KMS-11 (cell line): ENCODE data around the gene IGF2R.

Experiments used
- H2AFZ ChIP-seq: fragments of 200-600 bp; sonication (generic); 2 replicates; pipeline ENCODE4 v1.6.1; 2016; ENCODE audit warnings: antibody characterized with exemption, mixed run types, low read depth
- H3K27ac ChIP-seq: fragments of 200-600 bp; sonication (generic); 2 replicates; pipeline ENCODE4 v1.6.1; 2016; ENCODE audit warnings: mild to moderate bottlenecking, mixed run types
- H3K27me3 ChIP-seq: fragments of 200-600 bp; sonication (generic); 2 replicates; pipeline ENCODE4 v1.6.1; 2017; ENCODE audit warnings: mild to moderate bottlenecking, low read depth, mixed run types, moderate library complexity; ENCODE audit not compliant: insufficient read depth
- H3K36me3 ChIP-seq: fragments of 200-600 bp; sonication (generic); 2 replicates; pipeline ENCODE4 v1.6.1; 2017; ENCODE audit warnings: mild to moderate bottlenecking, mixed run types; ENCODE audit not compliant: insufficient read depth
- H3K4me1 ChIP-seq: fragments of 200-600 bp; sonication (generic); 2 replicates; pipeline ENCODE4 v1.6.1; 2016; ENCODE audit warnings: mild to moderate bottlenecking, low read depth, mixed run types; ENCODE audit not compliant: poor library complexity, severe bottlenecking
- H3K4me2 ChIP-seq: fragments of 200-600 bp; sonication (generic); 2 replicates; pipeline ENCODE4 v1.7.0; 2016; ENCODE audit warnings: mild to moderate bottlenecking, mixed run types
- H3K4me3 ChIP-seq: fragments of 200-600 bp; sonication (generic); IDR thresholded peaks from 2 replicates; pipeline ENCODE4 v1.6.1; 2017; ENCODE audit warnings: low read depth, low read length, mixed read lengths; ENCODE audit not compliant: insufficient read depth
- H3K79me2 ChIP-seq: fragments of 200-600 bp; sonication (generic); 2 replicates; pipeline ENCODE4 v1.6.1; 2016; ENCODE audit warnings: low read depth, mixed run types; ENCODE audit not compliant: insufficient read depth
- H3K9ac ChIP-seq: fragments of 200-600 bp; sonication (generic); 2 replicates; pipeline ENCODE4 v1.6.1; 2016; ENCODE audit warnings: mild to moderate bottlenecking, mixed run types
- H4K20me1 ChIP-seq: fragments of 200-600 bp; sonication (generic); 2 replicates; pipeline ENCODE4 v1.6.1; 2016; ENCODE audit warnings: mild to moderate bottlenecking, mixed run types; ENCODE audit not compliant: insufficient read depth
- CTCF ChIP-seq: fragments of 200-600 bp; sonication (generic); conservative IDR thresholded peaks from 2 replicates; pipeline ENCODE4 v1.6.1; 2017; ENCODE audit warnings: low read depth, mild to moderate bottlenecking, antibody characterized with exemption, low read length, moderate library complexity, mixed read lengths

Gene IGF2R

GRCh38 chr6:159969921-159970320, 1.0 kb downstream of the IGF2R start:
- Histone ChIP-seq H3K9ac (peak overlapping the region; percentile 81; the same call in 1 of the 2 replicates), H2AFZ (no peak overlapping the region), H3K4me3 (no peak overlapping the region), H3K36me3 (no peaks in the 10 kb centered on the region), H4K20me1 (no peaks in the 10 kb centered on the region), H3K27me3 (no peaks in the 10 kb centered on the region), H3K4me1 (peaks cover 56% of the 10 kb centered on the region), H3K4me2 (peak overlapping the region; percentile 95), H3K79me2 (peaks cover 55% of the 10 kb centered on the region), H3K27ac (peak overlapping the region; percentile 47; the same call in 1 of the 2 replicates)
- TF ChIP-seq CTCF = no peak

GRCh38 chr6:159970659-159971063, 1.8 kb downstream of the IGF2R start:
- no peak overlapping the region for H2AFZ ChIP-seq
- H3K27me3 ChIP-seq = no peaks in the 10 kb centered on the region
- H3K79me2 ChIP-seq = peaks cover 60% of the 10 kb centered on the region
- TF ChIP-seq CTCF = no peak
- peaks cover 64% of the 10 kb centered on the region for H3K4me1 ChIP-seq
- H3K4me2 ChIP-seq = peak overlapping the region; percentile 95; the same call in 1 of the 2 replicates
- no peaks in the 10 kb centered on the region for H4K20me1 ChIP-seq
- H3K9ac ChIP-seq = peak overlapping the region; percentile 81; the same call in 1 of the 2 replicates
- no peaks in the 10 kb centered on the region for H3K36me3 ChIP-seq
- H3K4me3 ChIP-seq = no peak overlapping the region
- H3K27ac ChIP-seq = no peak overlapping the region

GRCh38 chr6:159971341-159972178, 2.7 kb downstream of the IGF2R start:
- Histone ChIP-seq H3K4me3 (no peak overlapping the region), H3K4me2 (peak overlapping the region; percentile 95; the same call in 1 of the 2 replicates), H3K9ac (no peak overlapping the region), H3K27ac (no peak overlapping the region), H3K4me1 (peaks cover 73% of the 10 kb centered on the region), H2AFZ (no peak overlapping the region), H3K79me2 (peaks cover 69% of the 10 kb centered on the region), H4K20me1 (no peaks in the 10 kb centered on the region), H3K36me3 (no peaks in the 10 kb centered on the region), H3K27me3 (no peaks in the 10 kb centered on the region)
- no peak for TF ChIP-seq CTCF

GRCh38 chr6:159972506-159973268, 3.8 kb downstream of the IGF2R start:
- H3K36me3 ChIP-seq = no peaks in the 10 kb centered on the region
- no peaks in the 10 kb centered on the region for H4K20me1 ChIP-seq
- peaks cover 81% of the 10 kb centered on the region for H3K79me2 ChIP-seq
- TF ChIP-seq CTCF = no peak
- peak overlapping the region; percentile 97 for H3K4me2 ChIP-seq
- no peak overlapping the region for H3K9ac ChIP-seq
- H2AFZ ChIP-seq = no peak overlapping the region
- H3K27me3 ChIP-seq = no peaks in the 10 kb centered on the region
- H3K4me1 ChIP-seq = peaks cover 84% of the 10 kb centered on the region
- no peak overlapping the region for H3K4me3 ChIP-seq
- peak overlapping the region; percentile 70 for H3K27ac ChIP-seq
